K562 (cell line): ENCODE measurements around the gene ARL16. TPM values are rescaled to one million over a fixed set of nuclear protein-coding genes. Genes with fewer than 3 reads are reported as not detected.
A peak's percentile ranks its signal among the peaks of the same experiment; 100 is the strongest.

Source experiments
- ATF7 ChIP-seq: fragments of 450-650 bp; IDR thresholded peaks from 2 replicates; pipeline ENCODE4 v1.7.1; 2014; ENCODE audit warnings: mild to moderate bottlenecking, moderate library complexity
- DIDO1 ChIP-seq: fragments of 450-650 bp; IDR thresholded peaks from 2 replicates; pipeline ENCODE4 v1.6.1; 2016; ENCODE audit warnings: low read depth, missing biosample characterization, missing genetic modification characterization
- GABPB1 ChIP-seq: sonication (generic); formaldehyde crosslinking; IDR thresholded peaks from 2 replicates; pipeline ENCODE4 v1.8.0; 2022; ENCODE audit warnings: mild to moderate bottlenecking, missing genetic modification reagents
- KDM1A ChIP-seq, 2 experiments: fragments of 450-650 bp; IDR thresholded peaks; 2 replicates each; pipeline ENCODE4 v1.6.1; 2016; ENCODE audit warnings: mild to moderate bottlenecking in 2 of 2
- NR4A1 ChIP-seq, 2 experiments: fragments of 250-450 bp in 1 of 2; fragments of 450-650 bp in 1 of 2; sonication (Bioruptor Pico) in 1 of 2; IDR thresholded peaks; 2 replicates each; pipeline versions ENCODE4 v1.4.0 to v1.6.1; 2016 to 2020; ENCODE audit warnings: mild to moderate bottlenecking in 2 of 2, missing compliant biosample characterization in 1 of 2, missing genetic modification characterization in 1 of 2, moderate library complexity in 1 of 2
- RB1 ChIP-seq: fragments of 450-650 bp; IDR thresholded peaks from 2 replicates; pipeline ENCODE4 v1.6.1; 2017; ENCODE audit warnings: low read depth, mild to moderate bottlenecking
- SAP30 ChIP-seq: fragments of 200-600 bp; sonication (generic); IDR thresholded peaks from 2 replicates; pipeline ENCODE4 v1.6.1; 2012; ENCODE audit warnings: borderline replicate concordance, low read depth, mild to moderate bottlenecking, moderate library complexity, low read length, control low read depth, inconsistent platforms; ENCODE audit not compliant: insufficient read depth, poor library complexity, severe bottlenecking
- TBP ChIP-seq: optimal IDR thresholded peaks from 2 replicates; pipeline ENCODE3; 2011; ENCODE audit warnings: low read depth, low read length, improper control_type of control experiment
- TGIF2 ChIP-seq: sonication (generic); formaldehyde crosslinking; IDR thresholded peaks from 2 replicates; pipeline ENCODE4 v1.8.1; 2022; ENCODE audit warnings: mild to moderate bottlenecking, missing genetic modification reagents, moderate library complexity
- ZNF311 ChIP-seq: fragments of 250-450 bp; sonication (Bioruptor Pico); IDR thresholded peaks from 2 replicates; pipeline ENCODE4 v1.4.0; 2020; ENCODE audit warnings: mild to moderate bottlenecking, moderate library complexity
- polyA plus RNA-seq, 8 experiments: library from polyadenylated mRNA; depleted of rRNA in 4 of 8; stranded (reverse) in 5 of 8; unstranded in 3 of 8; fragments of >200 nt; fragmentation: Nextera tagmentation in 2 of 8; fragmentation: Illumina TruSeq in 1 of 8; extraction: Ambion mirVana in 2 of 8; extraction: Trizol in 1 of 8; gene quantifications; 2 replicates each; pipeline versions ENCODE4 v1.2.1 to v1.2.3, GENCODE V29; 2011 to 2014; ENCODE audit warnings: inconsistent platforms in 1 of 8, missing spikeins in 1 of 8
- total RNA-seq, 7 experiments: library from RNA; depleted of rRNA in 6 of 7; stranded (reverse); fragments of >200 nt in 6 of 7; fragmentation: Illumina TruSeq in 2 of 7; extraction: Trizol in 2 of 7; gene quantifications; 2 replicates each; pipeline versions ENCODE4 v1.2.1 to v1.2.3, GENCODE V29; 2011 to 2021; ENCODE audit warnings: low replicate concordance in 1 of 7
- TF ChIP-seq, protein P1 (sequence below), 2 experiments: fragments of 450-650 bp; IDR thresholded peaks; 2 replicates each; pipeline ENCODE4 v1.6.1; 2018; ENCODE audit warnings: mild to moderate bottlenecking in 2 of 2, low read depth in 1 of 2; ENCODE audit not compliant: partially characterized antibody in 2 of 2
- TF ChIP-seq, protein P2 (sequence below): sonication (generic); formaldehyde crosslinking; IDR thresholded peaks from 2 replicates; pipeline ENCODE4 v1.8.1; 2023; ENCODE audit warnings: mild to moderate bottlenecking, missing genetic modification reagents, moderate library complexity
- TF ChIP-seq, protein P3 (sequence below), 2 experiments: fragments of 450-650 bp in 1 of 2; sonication (generic) in 1 of 2; formaldehyde crosslinking in 1 of 2; IDR thresholded peaks in 1 of 2; conservative IDR thresholded peaks in 1 of 2; 2 replicates each; pipeline versions ENCODE4 v1.6.1 to v1.8.1; 2016 to 2023; ENCODE audit warnings: mild to moderate bottlenecking in 2 of 2, moderate library complexity in 2 of 2, inconsistent platforms in 1 of 2, missing genetic modification reagents in 1 of 2
- TF ChIP-seq, protein P4 (sequence below), 2 experiments: fragments of 450-650 bp; conservative IDR thresholded peaks; 2 replicates each; pipeline ENCODE4 v1.6.1; 2017; ENCODE audit warnings: mild to moderate bottlenecking in 2 of 2, moderate library complexity in 2 of 2
- TF ChIP-seq, protein P5 (sequence below): fragments of 250-450 bp; sonication (Bioruptor Pico); IDR thresholded peaks from 2 replicates; pipeline ENCODE4 v1.8.0; 2022; ENCODE audit warnings: inconsistent platforms

ARL16 gene
- total and polyA plus RNA-seq, 9 of the 15 experiments (the other 6 are each of a cell fraction or from before 2014, with no cell fraction given), result 5.4 to 32.4 (median 22.6) TPM

DNA sequence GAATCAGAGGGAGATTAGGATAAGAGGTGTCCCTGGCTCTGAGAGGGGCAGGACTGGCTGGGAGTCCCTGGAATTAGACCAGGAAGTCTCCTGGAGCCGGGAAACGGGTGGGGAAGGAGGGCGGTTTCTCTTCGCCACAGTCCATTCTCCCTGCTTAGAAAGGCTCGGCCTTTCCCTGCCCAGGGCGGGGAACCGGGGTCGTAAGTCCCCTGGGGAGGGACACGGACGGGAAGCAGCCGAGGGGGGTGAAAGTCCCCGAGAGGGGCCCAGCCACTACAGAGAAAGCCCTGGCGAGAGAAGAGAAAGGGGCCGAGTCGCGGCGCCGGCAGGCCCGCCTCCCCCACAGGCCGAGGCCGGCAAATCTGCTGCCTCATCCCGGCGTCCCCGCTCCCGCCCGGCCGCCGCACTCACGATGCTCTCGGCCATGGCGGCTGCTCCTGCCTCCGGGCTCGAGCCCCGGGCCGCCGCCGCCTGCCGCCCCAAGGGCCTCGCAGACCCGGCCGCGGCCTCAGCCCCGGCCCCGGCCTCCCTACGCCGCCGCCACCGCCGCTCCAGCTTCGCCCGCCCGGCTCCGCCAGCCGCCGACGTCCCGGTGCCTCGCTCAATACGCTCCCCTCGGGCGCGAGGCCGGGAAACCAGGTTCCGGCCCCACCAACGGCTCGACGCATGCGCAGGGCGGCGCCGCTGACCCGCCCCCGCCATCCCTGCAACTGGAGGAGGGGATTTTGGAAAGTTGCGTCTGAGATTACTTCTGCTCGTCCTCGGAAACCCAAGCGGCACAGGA is 46.9 kb downstream of the ARL16 start, which contains the start of the genes NPLOC4 and TSPAN10 (continued):
- peak; percentile 80 for TF ChIP-seq SAP30
- TF ChIP-seq, protein P1, sequence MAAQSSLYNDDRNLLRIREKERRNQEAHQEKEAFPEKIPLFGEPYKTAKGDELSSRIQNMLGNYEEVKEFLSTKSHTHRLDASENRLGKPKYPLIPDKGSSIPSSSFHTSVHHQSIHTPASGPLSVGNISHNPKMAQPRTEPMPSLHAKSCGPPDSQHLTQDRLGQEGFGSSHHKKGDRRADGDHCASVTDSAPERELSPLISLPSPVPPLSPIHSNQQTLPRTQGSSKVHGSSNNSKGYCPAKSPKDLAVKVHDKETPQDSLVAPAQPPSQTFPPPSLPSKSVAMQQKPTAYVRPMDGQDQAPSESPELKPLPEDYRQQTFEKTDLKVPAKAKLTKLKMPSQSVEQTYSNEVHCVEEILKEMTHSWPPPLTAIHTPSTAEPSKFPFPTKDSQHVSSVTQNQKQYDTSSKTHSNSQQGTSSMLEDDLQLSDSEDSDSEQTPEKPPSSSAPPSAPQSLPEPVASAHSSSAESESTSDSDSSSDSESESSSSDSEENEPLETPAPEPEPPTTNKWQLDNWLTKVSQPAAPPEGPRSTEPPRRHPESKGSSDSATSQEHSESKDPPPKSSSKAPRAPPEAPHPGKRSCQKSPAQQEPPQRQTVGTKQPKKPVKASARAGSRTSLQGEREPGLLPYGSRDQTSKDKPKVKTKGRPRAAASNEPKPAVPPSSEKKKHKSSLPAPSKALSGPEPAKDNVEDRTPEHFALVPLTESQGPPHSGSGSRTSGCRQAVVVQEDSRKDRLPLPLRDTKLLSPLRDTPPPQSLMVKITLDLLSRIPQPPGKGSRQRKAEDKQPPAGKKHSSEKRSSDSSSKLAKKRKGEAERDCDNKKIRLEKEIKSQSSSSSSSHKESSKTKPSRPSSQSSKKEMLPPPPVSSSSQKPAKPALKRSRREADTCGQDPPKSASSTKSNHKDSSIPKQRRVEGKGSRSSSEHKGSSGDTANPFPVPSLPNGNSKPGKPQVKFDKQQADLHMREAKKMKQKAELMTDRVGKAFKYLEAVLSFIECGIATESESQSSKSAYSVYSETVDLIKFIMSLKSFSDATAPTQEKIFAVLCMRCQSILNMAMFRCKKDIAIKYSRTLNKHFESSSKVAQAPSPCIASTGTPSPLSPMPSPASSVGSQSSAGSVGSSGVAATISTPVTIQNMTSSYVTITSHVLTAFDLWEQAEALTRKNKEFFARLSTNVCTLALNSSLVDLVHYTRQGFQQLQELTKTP (IDR thresholded peaks at IDR 0.05; ENCODE audit: low read depth in 1 of 2, partially characterized antibody in 2 of 2), result no peak
- TF ChIP-seq GABPB1 (CRISPR knock-in tag), result peak; percentile 95
- TF ChIP-seq ZNF311 (CRISPR knock-in tag), result no peak
- 0 out of 2 replicates have a peak, but pooled peaks have one; percentile 34 for TF ChIP-seq NR4A1 (CRISPR knock-in tag; IDR thresholded peaks at IDR 0.05)
- TF ChIP-seq NR4A1 (tag; IDR thresholded peaks at IDR 0.05), result peak; percentile 48; the same call in 1 of the 2 replicates
- TF ChIP-seq, protein P2, sequence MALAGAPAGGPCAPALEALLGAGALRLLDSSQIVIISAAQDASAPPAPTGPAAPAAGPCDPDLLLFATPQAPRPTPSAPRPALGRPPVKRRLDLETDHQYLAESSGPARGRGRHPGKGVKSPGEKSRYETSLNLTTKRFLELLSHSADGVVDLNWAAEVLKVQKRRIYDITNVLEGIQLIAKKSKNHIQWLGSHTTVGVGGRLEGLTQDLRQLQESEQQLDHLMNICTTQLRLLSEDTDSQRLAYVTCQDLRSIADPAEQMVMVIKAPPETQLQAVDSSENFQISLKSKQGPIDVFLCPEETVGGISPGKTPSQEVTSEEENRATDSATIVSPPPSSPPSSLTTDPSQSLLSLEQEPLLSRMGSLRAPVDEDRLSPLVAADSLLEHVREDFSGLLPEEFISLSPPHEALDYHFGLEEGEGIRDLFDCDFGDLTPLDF (CRISPR knock-in tag), result no peak
- TF ChIP-seq, protein P3, sequence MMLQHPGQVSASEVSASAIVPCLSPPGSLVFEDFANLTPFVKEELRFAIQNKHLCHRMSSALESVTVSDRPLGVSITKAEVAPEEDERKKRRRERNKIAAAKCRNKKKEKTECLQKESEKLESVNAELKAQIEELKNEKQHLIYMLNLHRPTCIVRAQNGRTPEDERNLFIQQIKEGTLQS (IDR thresholded peaks at IDR 0.05), result no peak; the same call in 1 of the 2 replicates
- TF ChIP-seq, protein P3 (CRISPR knock-in tag; conservative IDR thresholded peaks at IDR 0.05), result no peak
- TF ChIP-seq TGIF2 (CRISPR knock-in tag), result no peak
- 0 out of 4 replicates have a peak, but pooled peaks of 1 of the 2 experiments have one; percentile 7 for TF ChIP-seq KDM1A (IDR thresholded peaks at IDR 0.05)
- peak; percentile 40; the same call in 1 of the 2 replicates for TF ChIP-seq ATF7
- TF ChIP-seq, protein P4, sequence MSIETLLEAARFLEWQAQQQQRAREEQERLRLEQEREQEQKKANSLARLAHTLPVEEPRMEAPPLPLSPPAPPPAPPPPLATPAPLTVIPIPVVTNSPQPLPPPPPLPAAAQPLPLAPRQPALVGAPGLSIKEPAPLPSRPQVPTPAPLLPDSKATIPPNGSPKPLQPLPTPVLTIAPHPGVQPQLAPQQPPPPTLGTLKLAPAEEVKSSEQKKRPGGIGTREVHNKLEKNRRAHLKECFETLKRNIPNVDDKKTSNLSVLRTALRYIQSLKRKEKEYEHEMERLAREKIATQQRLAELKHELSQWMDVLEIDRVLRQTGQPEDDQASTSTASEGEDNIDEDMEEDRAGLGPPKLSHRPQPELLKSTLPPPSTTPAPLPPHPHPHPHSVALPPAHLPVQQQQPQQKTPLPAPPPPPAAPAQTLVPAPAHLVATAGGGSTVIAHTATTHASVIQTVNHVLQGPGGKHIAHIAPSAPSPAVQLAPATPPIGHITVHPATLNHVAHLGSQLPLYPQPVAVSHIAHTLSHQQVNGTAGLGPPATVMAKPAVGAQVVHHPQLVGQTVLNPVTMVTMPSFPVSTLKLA (conservative IDR thresholded peaks at IDR 0.05), result peak in 1 of 2 experiments; percentile 63; a peak in 1 of 4 replicates
- TF ChIP-seq RB1, result peak; percentile 98
- peak; percentile 55; the same call in 1 of the 2 replicates for TF ChIP-seq DIDO1 (tag)
- peak; percentile 95 for TF ChIP-seq TBP
- TF ChIP-seq, protein P5, sequence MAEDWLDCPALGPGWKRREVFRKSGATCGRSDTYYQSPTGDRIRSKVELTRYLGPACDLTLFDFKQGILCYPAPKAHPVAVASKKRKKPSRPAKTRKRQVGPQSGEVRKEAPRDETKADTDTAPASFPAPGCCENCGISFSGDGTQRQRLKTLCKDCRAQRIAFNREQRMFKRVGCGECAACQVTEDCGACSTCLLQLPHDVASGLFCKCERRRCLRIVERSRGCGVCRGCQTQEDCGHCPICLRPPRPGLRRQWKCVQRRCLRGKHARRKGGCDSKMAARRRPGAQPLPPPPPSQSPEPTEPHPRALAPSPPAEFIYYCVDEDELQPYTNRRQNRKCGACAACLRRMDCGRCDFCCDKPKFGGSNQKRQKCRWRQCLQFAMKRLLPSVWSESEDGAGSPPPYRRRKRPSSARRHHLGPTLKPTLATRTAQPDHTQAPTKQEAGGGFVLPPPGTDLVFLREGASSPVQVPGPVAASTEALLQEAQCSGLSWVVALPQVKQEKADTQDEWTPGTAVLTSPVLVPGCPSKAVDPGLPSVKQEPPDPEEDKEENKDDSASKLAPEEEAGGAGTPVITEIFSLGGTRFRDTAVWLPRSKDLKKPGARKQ (CRISPR knock-in tag), result no peak
